Ishikawa (cell line): ENCODE data around the gene PIP4K2A.

ENCODE experiments used
- CEBPB ChIP-seq: IDR thresholded peaks from 2 replicates; pipeline ENCODE4 v1.6.1; 2012
- CREB1 ChIP-seq: IDR thresholded peaks from 2 replicates; pipeline ENCODE4 v1.6.1; 2012; ENCODE audit warnings: low read depth
- EGR1 ChIP-seq: IDR thresholded peaks from 2 replicates; pipeline ENCODE4 v1.6.1; 2012
- EP300 ChIP-seq: IDR thresholded peaks from 2 replicates; pipeline ENCODE4 v1.6.1; 2012; ENCODE audit warnings: borderline replicate concordance
- FOXM1 ChIP-seq: IDR thresholded peaks from 2 replicates; pipeline ENCODE4 v1.6.1; 2012; ENCODE audit warnings: low read depth, borderline replicate concordance
- MAX ChIP-seq: IDR thresholded peaks from 2 replicates; pipeline ENCODE4 v1.6.1; 2012
- NFIC ChIP-seq: IDR thresholded peaks from 2 replicates; pipeline ENCODE4 v1.6.1; 2012
- RAD21 ChIP-seq: IDR thresholded peaks from 2 replicates; pipeline ENCODE4 v1.6.1; 2012; ENCODE audit warnings: low read depth
- TAF1 ChIP-seq: IDR thresholded peaks from 2 replicates; pipeline ENCODE4 v1.6.1; 2012; ENCODE audit warnings: low read depth, mild to moderate bottlenecking
- TCF12 ChIP-seq: IDR thresholded peaks from 2 replicates; pipeline ENCODE4 v1.6.1; 2012; ENCODE audit warnings: low read depth
- TEAD4 ChIP-seq: IDR thresholded peaks from 2 replicates; pipeline ENCODE4 v1.6.1; 2012
- YY1 ChIP-seq: IDR thresholded peaks from 2 replicates; pipeline ENCODE4 v1.6.1; 2012; ENCODE audit warnings: low read depth
- ZBTB7A ChIP-seq: IDR thresholded peaks from 2 replicates; pipeline ENCODE4 v1.6.1; 2012; ENCODE audit warnings: low read depth
- TF ChIP-seq, protein P1 (sequence below): IDR thresholded peaks from 2 replicates; pipeline ENCODE4 v1.6.1; 2012; ENCODE audit warnings: low read depth, mild to moderate bottlenecking
- TF ChIP-seq, protein P2 (sequence below): IDR thresholded peaks from 2 replicates; pipeline ENCODE4 v1.6.1; 2012

PIP4K2A gene

DNA sequence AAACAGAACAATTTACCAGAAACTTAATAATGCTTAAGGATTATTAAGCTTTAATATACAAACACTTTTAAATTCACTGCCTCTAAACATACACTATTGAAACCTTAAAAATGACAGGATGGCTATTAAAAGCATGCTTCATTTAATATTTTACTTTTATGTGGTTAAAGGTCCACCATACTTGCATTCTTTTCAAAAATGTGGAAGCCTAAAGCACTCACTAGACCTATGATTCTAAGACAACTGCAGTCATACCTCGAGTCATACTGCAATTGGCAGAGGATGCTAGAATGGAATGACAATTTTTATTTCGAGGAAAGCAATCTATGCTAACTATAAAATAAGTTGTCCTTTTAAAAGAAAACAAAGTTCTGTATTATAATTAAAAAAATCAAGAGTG is 85.3 kb downstream of the PIP4K2A start:
- TF ChIP-seq TEAD4 (no peak), YY1 (no peak), CEBPB (no peak), NFIC (no peak), MAX (no peak), TAF1 (no peak), CREB1 (no peak), TCF12 (no peak), FOXM1 (no peak), EP300 (no peak), ZBTB7A (no peak), EGR1 (no peak), RAD21 (no peak)
- TF ChIP-seq, protein P1, sequence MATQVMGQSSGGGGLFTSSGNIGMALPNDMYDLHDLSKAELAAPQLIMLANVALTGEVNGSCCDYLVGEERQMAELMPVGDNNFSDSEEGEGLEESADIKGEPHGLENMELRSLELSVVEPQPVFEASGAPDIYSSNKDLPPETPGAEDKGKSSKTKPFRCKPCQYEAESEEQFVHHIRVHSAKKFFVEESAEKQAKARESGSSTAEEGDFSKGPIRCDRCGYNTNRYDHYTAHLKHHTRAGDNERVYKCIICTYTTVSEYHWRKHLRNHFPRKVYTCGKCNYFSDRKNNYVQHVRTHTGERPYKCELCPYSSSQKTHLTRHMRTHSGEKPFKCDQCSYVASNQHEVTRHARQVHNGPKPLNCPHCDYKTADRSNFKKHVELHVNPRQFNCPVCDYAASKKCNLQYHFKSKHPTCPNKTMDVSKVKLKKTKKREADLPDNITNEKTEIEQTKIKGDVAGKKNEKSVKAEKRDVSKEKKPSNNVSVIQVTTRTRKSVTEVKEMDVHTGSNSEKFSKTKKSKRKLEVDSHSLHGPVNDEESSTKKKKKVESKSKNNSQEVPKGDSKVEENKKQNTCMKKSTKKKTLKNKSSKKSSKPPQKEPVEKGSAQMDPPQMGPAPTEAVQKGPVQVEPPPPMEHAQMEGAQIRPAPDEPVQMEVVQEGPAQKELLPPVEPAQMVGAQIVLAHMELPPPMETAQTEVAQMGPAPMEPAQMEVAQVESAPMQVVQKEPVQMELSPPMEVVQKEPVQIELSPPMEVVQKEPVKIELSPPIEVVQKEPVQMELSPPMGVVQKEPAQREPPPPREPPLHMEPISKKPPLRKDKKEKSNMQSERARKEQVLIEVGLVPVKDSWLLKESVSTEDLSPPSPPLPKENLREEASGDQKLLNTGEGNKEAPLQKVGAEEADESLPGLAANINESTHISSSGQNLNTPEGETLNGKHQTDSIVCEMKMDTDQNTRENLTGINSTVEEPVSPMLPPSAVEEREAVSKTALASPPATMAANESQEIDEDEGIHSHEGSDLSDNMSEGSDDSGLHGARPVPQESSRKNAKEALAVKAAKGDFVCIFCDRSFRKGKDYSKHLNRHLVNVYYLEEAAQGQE: no peak
- TF ChIP-seq, protein P2, sequence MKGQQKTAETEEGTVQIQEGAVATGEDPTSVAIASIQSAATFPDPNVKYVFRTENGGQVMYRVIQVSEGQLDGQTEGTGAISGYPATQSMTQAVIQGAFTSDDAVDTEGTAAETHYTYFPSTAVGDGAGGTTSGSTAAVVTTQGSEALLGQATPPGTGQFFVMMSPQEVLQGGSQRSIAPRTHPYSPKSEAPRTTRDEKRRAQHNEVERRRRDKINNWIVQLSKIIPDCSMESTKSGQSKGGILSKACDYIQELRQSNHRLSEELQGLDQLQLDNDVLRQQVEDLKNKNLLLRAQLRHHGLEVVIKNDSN: no peak

DNA sequence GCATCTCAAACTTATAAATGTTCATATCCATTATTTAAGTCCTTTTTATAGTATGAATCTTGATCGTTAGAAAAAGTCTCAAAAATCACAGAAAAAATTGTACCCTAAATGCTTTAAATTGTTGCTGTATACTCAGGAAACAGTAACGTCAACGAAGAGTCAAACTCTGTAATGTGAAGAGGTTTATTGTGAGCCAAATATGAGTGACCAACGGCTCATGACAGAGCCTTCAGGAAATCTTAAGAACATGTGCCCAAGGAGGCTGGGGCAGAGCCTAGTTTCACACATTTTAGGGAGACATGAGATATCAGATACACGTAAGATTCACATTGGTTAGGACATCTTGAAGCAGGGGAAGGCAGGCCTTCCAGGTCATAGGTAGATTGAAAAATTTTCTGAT is 86.1 kb downstream of the PIP4K2A start:
- TF ChIP-seq MAX (no peak), TEAD4 (no peak), EP300 (no peak), TAF1 (no peak), RAD21 (no peak), FOXM1 (no peak), ZBTB7A (no peak), TCF12 (no peak), CREB1 (no peak), NFIC (no peak), CEBPB (no peak), EGR1 (no peak)
- TF ChIP-seq, protein P2: no peak
- TF ChIP-seq, protein P1: no peak

DNA sequence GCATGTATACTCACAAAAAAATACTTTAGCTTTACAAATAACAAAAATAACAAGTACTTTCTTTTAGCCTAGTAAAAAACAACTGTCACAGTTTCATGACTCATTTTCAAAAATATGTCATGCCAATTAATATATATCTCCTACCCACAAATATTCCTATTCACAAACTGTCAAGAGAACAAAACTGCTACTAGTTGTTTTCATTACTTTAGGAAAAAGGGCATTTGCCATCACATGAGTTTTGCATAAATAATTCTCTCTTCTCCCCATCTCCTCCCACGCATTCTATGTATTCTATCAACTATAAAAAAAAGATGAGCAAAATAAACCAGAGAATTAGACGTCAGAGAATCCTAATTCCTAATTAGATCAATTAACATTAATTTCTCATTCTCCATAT is 87.6 kb downstream of the PIP4K2A start:
- no peak for TF ChIP-seq YY1
- TF ChIP-seq, protein P2: no peak
- no peak for TF ChIP-seq RAD21
- TF ChIP-seq CEBPB: no peak
- no peak for TF ChIP-seq TCF12
- no peak for TF ChIP-seq CREB1
- TF ChIP-seq, protein P1: no peak
- TF ChIP-seq FOXM1: no peak
- TF ChIP-seq ZBTB7A: no peak
- no peak for TF ChIP-seq TAF1
- TF ChIP-seq NFIC: no peak
- no peak for TF ChIP-seq EGR1
- no peak for TF ChIP-seq TEAD4

DNA sequence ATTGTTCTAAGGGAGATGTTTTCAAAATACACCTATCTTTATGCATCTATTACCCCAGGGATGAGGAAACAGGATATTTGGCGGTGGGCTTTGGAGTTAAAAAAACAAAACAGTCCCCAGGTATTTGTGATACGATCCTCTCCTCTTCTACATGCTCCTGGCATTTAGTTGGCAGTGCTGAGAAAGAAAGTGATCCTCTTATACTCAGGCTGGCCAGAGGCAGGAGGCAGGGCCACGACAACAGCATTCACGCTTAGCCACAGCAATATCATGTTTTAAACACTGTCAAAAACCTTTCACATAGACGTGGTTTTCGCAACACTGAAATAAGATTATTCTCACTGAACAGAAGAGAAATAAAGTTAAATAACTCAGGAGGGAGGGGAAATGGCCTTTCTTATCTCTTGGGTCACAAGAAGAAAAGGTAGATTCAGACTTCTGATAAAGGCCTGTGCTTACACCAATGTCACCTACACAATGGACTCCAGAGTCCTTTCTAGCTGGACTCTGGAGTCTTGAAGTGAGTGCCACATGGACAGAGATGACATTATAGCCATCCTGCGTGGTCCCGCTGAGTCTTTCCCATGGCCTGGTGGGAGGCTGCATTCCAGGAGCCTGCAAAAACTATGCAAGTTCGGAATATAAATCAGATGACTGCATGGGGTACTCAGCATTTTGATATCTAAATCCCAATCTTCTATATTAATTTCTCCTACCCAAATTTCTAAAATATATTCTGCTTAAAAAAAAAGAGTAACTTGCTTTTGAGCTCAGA is 88.7 kb downstream of the PIP4K2A start:
- TF ChIP-seq, protein P2: no peak
- TF ChIP-seq ZBTB7A: no peak
